ENCODE measurements around the gene SPARC.

SPARC gene

DNA sequence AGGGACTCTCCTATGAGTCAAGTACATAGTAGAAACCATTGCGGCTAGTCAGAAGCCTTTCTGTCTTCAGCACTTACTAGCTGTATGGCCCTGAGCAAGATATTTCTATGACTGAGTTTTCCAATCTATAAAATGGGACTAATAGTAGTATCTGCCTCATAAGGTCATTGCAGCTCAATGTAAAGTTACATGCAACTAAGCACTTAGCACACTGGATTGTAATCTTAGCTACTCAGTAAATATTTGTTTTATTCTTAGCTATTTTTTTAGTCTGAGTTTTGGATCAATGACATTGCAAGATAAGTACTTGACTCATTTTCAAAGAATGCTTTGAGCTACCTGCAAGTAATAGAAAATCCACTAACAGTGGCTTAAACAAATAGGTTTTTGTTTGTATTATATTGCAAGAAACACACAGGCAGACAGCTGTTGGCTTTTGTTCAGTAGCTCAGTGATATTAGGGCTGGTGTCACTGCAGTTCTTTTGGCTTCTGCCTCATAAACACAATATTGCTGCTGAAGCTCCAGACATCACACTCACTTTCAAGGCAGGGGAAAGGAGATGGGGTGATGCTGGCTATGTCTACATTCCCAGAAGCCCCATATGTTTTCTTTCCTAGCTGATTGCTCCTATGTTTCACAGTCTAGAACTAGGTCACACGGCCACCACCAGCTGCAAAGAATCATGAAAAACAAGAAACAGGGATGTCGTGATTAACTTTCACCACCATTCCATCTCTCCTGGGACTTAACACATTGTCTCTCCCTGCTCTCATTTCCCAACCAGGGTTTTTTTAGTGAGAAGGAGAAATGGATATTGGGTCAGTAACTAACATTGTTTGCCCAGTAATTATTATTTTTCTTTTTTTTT is 68.6 kb downstream of the SPARC start:
- no peaks in the 10 kb centered on the region for H4K20me1 ChIP-seq (ENCODE audit: insufficient read depth, low read length)
- H3F3A ChIP-seq (ENCODE audit: insufficient read depth, low read length): no peaks in the 10 kb centered on the region
- DNase-seq: no peak
- no peak overlapping the region for H3K4me2 ChIP-seq (ENCODE audit: low read depth, low read length)
- no peaks in the 10 kb centered on the region for H3K79me2 ChIP-seq (ENCODE audit: low read length)
- no peaks in the 10 kb centered on the region for H3K36me3 ChIP-seq (replicated peaks; ENCODE audit: insufficient read depth, low read length)
- H3K9me2 ChIP-seq (replicated peaks; ENCODE audit: insufficient read depth, low read length): no peaks in the 10 kb centered on the region
- H3K9me3 ChIP-seq (replicated peaks; ENCODE audit: insufficient read depth, low read length): no peaks in the 10 kb centered on the region
- no peak overlapping the region for H3K27ac ChIP-seq (ENCODE audit: low read length)
- TF ChIP-seq EZH2 (optimal IDR thresholded peaks at IDR 0.05; ENCODE audit: low read depth, low read length) (no peak), CTCF (IDR thresholded peaks at IDR 0.05; ENCODE audit: low read length) (no peak), EZH2phosphoT487 (IDR thresholded peaks at IDR 0.05; ENCODE audit: low read length) (no peak)
- H3K27me3 ChIP-seq (replicated peaks; ENCODE audit: insufficient read depth, low read length): no peaks in the 10 kb centered on the region
- peaks cover 13% of the 10 kb centered on the region for H3K4me1 ChIP-seq (ENCODE audit: low read length)
- no peak overlapping the region for H3K9ac ChIP-seq (ENCODE audit: low read length)
- H2AFZ ChIP-seq (ENCODE audit: low read length): no peak overlapping the region
- no peak overlapping the region for H3K4me3 ChIP-seq (ENCODE audit: low read length)

- H3F3A ChIP-seq (ENCODE audit: insufficient read depth, low read length): no peaks in the 10 kb centered on the region
- no peak overlapping the region for H2AFZ ChIP-seq (ENCODE audit: low read length)
- no peak for DNase-seq
- no peak overlapping the region for H3K4me3 ChIP-seq (ENCODE audit: low read length)
- H3K27me3 ChIP-seq (replicated peaks; ENCODE audit: insufficient read depth, low read length): no peaks in the 10 kb centered on the region
- H3K36me3 ChIP-seq (replicated peaks; ENCODE audit: insufficient read depth, low read length): no peaks in the 10 kb centered on the region
- no peaks in the 10 kb centered on the region for H3K9me3 ChIP-seq (replicated peaks; ENCODE audit: insufficient read depth, low read length)
- H4K20me1 ChIP-seq (ENCODE audit: insufficient read depth, low read length): no peaks in the 10 kb centered on the region
- peaks cover 15% of the 10 kb centered on the region for H3K4me1 ChIP-seq (ENCODE audit: low read length)
- H3K79me2 ChIP-seq (ENCODE audit: low read length): no peaks in the 10 kb centered on the region
- TF ChIP-seq EZH2phosphoT487 (IDR thresholded peaks at IDR 0.05; ENCODE audit: low read length) (no peak), CTCF (IDR thresholded peaks at IDR 0.05; ENCODE audit: low read length) (no peak), EZH2 (optimal IDR thresholded peaks at IDR 0.05; ENCODE audit: low read depth, low read length) (no peak)
- no peak overlapping the region for H3K27ac ChIP-seq (ENCODE audit: low read length)
- no peaks in the 10 kb centered on the region for H3K9me2 ChIP-seq (replicated peaks; ENCODE audit: insufficient read depth, low read length)
- H3K9ac ChIP-seq (ENCODE audit: low read length): no peak overlapping the region
- H3K4me2 ChIP-seq (ENCODE audit: low read depth, low read length): no peak overlapping the region
Measured at GRCh38 chr5:151617383-151617840, 69.3 kb downstream of the SPARC start.

DNA sequence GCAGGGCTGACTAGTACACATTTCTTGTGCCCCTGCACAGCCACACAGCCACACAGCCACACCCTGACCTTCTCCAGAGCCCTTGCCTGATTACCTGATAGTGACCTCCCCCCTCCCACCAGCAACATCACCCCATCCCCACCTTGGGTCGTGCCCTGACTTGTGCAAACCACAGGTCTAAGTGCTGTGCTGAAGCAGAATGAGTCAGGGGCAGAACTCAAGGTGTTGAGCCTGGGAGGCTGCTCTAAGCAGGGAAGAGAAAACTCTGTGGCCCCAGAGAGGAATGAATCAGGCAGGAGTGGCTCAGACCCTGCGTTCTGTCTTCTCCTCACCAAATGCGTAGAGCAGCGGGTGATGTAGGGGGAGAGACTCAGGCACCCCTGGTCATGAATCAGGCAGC is 71.3 kb downstream of the SPARC start:
- Histone ChIP-seq H3K27me3 (replicated peaks; ENCODE audit: insufficient read depth, low read length) (no peaks in the 10 kb centered on the region), H3K9ac (ENCODE audit: low read length) (no peak overlapping the region), H3K9me2 (replicated peaks; ENCODE audit: insufficient read depth, low read length) (no peaks in the 10 kb centered on the region), H3K4me3 (ENCODE audit: low read length) (no peak overlapping the region), H3K9me3 (replicated peaks; ENCODE audit: insufficient read depth, low read length) (no peaks in the 10 kb centered on the region), H3K79me2 (ENCODE audit: low read length) (no peaks in the 10 kb centered on the region), H4K20me1 (ENCODE audit: insufficient read depth, low read length) (no peaks in the 10 kb centered on the region), H3K36me3 (replicated peaks; ENCODE audit: insufficient read depth, low read length) (no peaks in the 10 kb centered on the region), H2AFZ (ENCODE audit: low read length) (no peak overlapping the region), H3K27ac (ENCODE audit: low read length) (no peak overlapping the region), H3F3A (ENCODE audit: insufficient read depth, low read length) (no peaks in the 10 kb centered on the region), H3K4me1 (ENCODE audit: low read length) (peaks cover 15% of the 10 kb centered on the region), H3K4me2 (ENCODE audit: low read depth, low read length) (no peak overlapping the region)
- TF ChIP-seq EZH2 (optimal IDR thresholded peaks at IDR 0.05; ENCODE audit: low read depth, low read length): no peak
- no peak for DNase-seq

DNA sequence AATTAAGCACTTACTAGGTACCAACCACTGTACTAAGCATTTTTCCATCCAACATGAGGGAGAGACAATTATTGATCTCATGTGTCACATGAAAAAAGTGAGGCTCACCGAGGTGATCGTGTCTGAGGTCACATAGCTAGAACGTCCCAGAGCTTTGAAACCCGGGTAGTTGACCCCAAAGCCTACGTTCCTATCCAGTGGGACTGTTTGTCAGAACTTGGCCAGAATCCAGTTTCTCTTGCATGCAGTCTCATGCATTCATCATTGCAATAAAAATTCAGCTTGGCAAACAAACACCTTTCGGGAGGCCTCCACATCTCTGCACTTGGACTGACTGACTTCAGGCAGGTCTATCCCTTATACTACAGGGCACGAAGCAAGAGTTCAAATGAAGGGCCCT is 72.2 kb downstream of the SPARC start:
- H3K27ac ChIP-seq (ENCODE audit: low read length): no peak overlapping the region
- H3K9me2 ChIP-seq (replicated peaks; ENCODE audit: insufficient read depth, low read length): no peaks in the 10 kb centered on the region
- H3K27me3 ChIP-seq (replicated peaks; ENCODE audit: insufficient read depth, low read length): no peaks in the 10 kb centered on the region
- no peak overlapping the region for H3K4me3 ChIP-seq (ENCODE audit: low read length)
- H3K9ac ChIP-seq (ENCODE audit: low read length): no peak overlapping the region
- TF ChIP-seq EZH2 (optimal IDR thresholded peaks at IDR 0.05; ENCODE audit: low read depth, low read length): no peak
- no peak for TF ChIP-seq CTCF (IDR thresholded peaks at IDR 0.05; ENCODE audit: low read length)
- TF ChIP-seq EZH2phosphoT487 (IDR thresholded peaks at IDR 0.05; ENCODE audit: low read length): no peak
- no peaks in the 10 kb centered on the region for H3K36me3 ChIP-seq (replicated peaks; ENCODE audit: insufficient read depth, low read length)
- peaks cover 15% of the 10 kb centered on the region for H3K4me1 ChIP-seq (ENCODE audit: low read length)
- DNase-seq: no peak
- no peaks in the 10 kb centered on the region for H4K20me1 ChIP-seq (ENCODE audit: insufficient read depth, low read length)
- H3K79me2 ChIP-seq (ENCODE audit: low read length): no peaks in the 10 kb centered on the region
- no peak overlapping the region for H3K4me2 ChIP-seq (ENCODE audit: low read depth, low read length)
- no peaks in the 10 kb centered on the region for H3K9me3 ChIP-seq (replicated peaks; ENCODE audit: insufficient read depth, low read length)
- no peaks in the 10 kb centered on the region for H3F3A ChIP-seq (ENCODE audit: insufficient read depth, low read length)
- H2AFZ ChIP-seq (ENCODE audit: low read length): no peak overlapping the region
